Gastroesophageal sphincter (tissue), 4 donors: ENCODE results near the gene DCC. TPM values are rescaled to one million over a fixed set of nuclear protein-coding genes. Genes with fewer than 3 reads are reported as not detected.
"Not testable (repeated sequence)": the region's sequence is repeated elsewhere in the genome, so short reads cannot be mapped to it uniquely, and the experiment has no call there.

ENCODE experiments used
- ATAC-seq: fragments of 150-250 bp; one replicate; pipeline ENCODE4 v1.9.1; 2016; ENCODE audit warnings: mild to moderate bottlenecking, moderate library complexity
- H3K27ac ChIP-seq, 4 donors: fragments of 200-600 bp; sonication (generic) in 3 of 4; 1 replicate in 3 of 4; 2 replicates in 1 of 4; pipeline ENCODE4 v1.5.1; 2016 to 2019
- H3K27me3 ChIP-seq: fragments of 200-600 bp; sonication (generic); one replicate; pipeline ENCODE4 v1.5.1; 2019
- H3K36me3 ChIP-seq, 2 donors: fragments of 200-600 bp; sonication (generic); one replicate each; pipeline ENCODE4 v1.5.1; 2019; ENCODE audit warnings: control low read depth in 1 of 2
- H3K4me1 ChIP-seq, 3 donors: fragments of 200-600 bp; sonication (generic); 1 replicate in 2 of 3; 2 replicates in 1 of 3; pipeline ENCODE4 v1.5.1; 2016 to 2019; ENCODE audit warnings: control low read depth in 2 of 3
- H3K4me3 ChIP-seq, 2 donors: fragments of 200-600 bp; sonication (generic); one replicate each; pipeline ENCODE4 v1.5.1; 2019; ENCODE audit warnings: mild to moderate bottlenecking in 1 of 2, moderate library complexity in 1 of 2
- H3K9me3 ChIP-seq, 3 donors: fragments of 200-600 bp; sonication (generic); one replicate each; pipeline ENCODE4 v1.5.1; 2017 to 2019; ENCODE audit warnings: control low read depth in 2 of 3
- EP300 ChIP-seq: sonication (generic); formaldehyde crosslinking; IDR thresholded peaks from one replicate; pipeline ENCODE4 v1.6.1; 2017; ENCODE audit warnings: antibody characterized with exemption, mild to moderate bottlenecking
- POLR2A ChIP-seq, 2 donors: fragments of 450-650 bp; IDR thresholded peaks; one replicate each; pipeline ENCODE4 v1.6.1; 2017; ENCODE audit warnings: antibody characterized with exemption in 2 of 2, mild to moderate bottlenecking in 2 of 2, moderate library complexity in 1 of 2
- POLR2AphosphoS5 ChIP-seq: sonication (generic); formaldehyde crosslinking; IDR thresholded peaks from one replicate; pipeline ENCODE4 v1.6.1; 2017; ENCODE audit warnings: antibody characterized with exemption
- WGBS, 2 donors: methylation state at CpG; one replicate each; pipeline ENCODE4 v1.1.5; 2018; ENCODE audit warnings: low coverage in 1 of 2; 5-methylcytosine and 5-hydroxymethylcytosine counted together
- total RNA-seq, 4 donors: library from RNA; depleted of rRNA; stranded (reverse); fragments of >200 nt; gene quantifications; one replicate each; pipeline ENCODE4 v1.1.0, GENCODE V29; 2016
- TF ChIP-seq, protein P1 (sequence below), 4 experiments: fragments of 200-600 bp in 2 of 4; fragments of 450-650 bp in 2 of 4; sonication (generic) in 1 of 4; IDR thresholded peaks; one replicate each; pipeline ENCODE4 v1.5.1; 2017 to 2019; ENCODE audit warnings: antibody characterized with exemption in 4 of 4, mild to moderate bottlenecking in 2 of 4, moderate library complexity in 2 of 4

DCC gene
- total RNA-seq, 4 donors from 2014 or later: 0.13 to 0.54 (median 0.47) TPM; not detected in 1

DNA sequence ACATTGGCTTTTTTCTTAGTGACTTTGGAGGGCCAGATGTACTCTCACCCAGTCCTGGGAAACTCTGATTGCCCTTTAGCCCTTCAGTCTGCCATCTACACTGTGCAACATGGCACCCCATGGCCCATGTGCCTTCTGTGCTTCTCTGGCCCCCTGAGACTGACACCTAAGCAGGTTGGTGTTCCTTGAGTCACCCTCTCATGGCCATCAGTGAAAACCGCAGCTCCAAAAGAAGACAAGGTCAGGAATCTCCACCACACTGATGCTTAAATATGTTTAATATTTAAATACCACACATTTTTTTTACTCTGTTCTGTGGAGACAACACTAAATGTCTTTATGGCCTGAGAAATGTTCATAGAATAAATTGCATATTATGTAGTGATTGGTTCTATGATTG, 23.9 kb downstream of the DCC start:
- WGBS, 2 donors: 100% methylated on average over 1 of the region's 1 CpG
- ATAC-seq: no peak
- H3K27me3 ChIP-seq: no peaks in the 10 kb centered on the region
- TF ChIP-seq, protein P1, sequence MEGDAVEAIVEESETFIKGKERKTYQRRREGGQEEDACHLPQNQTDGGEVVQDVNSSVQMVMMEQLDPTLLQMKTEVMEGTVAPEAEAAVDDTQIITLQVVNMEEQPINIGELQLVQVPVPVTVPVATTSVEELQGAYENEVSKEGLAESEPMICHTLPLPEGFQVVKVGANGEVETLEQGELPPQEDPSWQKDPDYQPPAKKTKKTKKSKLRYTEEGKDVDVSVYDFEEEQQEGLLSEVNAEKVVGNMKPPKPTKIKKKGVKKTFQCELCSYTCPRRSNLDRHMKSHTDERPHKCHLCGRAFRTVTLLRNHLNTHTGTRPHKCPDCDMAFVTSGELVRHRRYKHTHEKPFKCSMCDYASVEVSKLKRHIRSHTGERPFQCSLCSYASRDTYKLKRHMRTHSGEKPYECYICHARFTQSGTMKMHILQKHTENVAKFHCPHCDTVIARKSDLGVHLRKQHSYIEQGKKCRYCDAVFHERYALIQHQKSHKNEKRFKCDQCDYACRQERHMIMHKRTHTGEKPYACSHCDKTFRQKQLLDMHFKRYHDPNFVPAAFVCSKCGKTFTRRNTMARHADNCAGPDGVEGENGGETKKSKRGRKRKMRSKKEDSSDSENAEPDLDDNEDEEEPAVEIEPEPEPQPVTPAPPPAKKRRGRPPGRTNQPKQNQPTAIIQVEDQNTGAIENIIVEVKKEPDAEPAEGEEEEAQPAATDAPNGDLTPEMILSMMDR (IDR thresholded peaks at IDR 0.05): no peak
- TF ChIP-seq EP300 (no peak), POLR2A (IDR thresholded peaks at IDR 0.05) (no peak), POLR2AphosphoS5 (no peak)
- H3K27ac ChIP-seq: no peak overlapping the region
- no peaks in the 10 kb centered on the region for H3K4me1 ChIP-seq
- H3K9me3 ChIP-seq: no peaks in the 10 kb centered on the region
- no peaks in the 10 kb centered on the region for H3K36me3 ChIP-seq
- H3K4me3 ChIP-seq: no peak overlapping the region

DNA sequence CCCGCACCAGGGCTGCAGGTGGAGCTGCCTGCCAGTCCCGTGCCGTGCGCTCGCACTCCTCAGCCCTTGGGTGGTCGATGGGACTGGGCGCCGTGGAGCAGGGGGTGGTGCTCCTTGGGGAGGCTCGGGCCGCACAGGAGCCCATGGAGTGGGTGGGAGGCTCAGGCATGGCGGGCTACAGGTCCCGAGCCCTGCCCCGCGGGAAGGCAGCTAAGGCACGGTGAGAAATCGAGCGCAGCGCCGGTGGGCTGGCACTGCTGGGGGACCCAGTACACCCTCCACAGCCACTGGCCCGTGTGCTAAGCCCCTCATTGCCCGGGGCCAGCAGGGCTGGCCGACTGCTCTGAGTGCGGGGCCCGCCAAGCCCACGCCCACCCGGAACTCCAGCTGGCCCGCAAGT, 26.9 kb downstream of the DCC start:
- no CpG with 5 or more reads among the region's 27 CpGs for WGBS, 2 donors
- not testable (repeated sequence) for H3K27ac ChIP-seq, H3K36me3 ChIP-seq, H3K4me3 ChIP-seq, H3K4me1 ChIP-seq, H3K9me3 ChIP-seq, ATAC-seq, H3K27me3 ChIP-seq

DNA sequence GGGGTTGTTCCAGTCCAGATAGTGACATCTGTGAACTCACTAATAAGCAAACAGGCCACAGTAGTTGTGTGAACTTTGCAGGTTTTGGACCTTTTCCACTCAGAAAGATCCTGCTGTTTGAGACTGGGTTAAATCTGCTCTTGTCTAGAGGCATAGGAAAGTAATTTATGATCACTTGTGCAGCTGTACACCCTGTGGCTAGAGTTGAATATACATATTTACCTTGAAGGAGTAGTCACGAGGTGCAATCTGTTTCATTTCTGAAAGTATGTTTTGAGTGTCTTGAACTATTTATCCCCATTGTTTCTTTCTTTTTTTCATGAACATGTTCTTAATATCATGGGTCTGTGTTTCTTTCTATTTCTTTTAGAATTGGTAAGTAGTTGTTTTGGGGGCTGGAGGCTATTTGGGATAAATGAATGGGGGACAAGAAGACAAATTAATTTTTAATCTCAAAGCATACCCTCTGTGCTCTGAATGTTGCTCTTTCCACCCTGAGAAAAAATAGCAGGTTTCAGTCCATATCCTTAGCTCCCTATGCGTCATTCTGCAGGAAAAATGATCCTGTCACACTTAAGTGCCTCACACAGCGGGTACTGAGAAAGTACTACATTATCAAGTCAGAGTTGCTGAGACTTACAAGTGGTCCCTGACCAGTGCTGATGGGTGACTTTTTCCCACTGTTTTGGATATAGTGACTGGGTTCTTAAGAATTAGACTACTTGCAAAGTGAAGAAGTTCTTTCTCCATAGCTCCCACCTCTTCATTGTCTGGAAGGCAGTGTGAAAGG, 28.2 kb downstream of the DCC start:
- TF ChIP-seq, protein P1 (IDR thresholded peaks at IDR 0.05): no peak
- TF ChIP-seq POLR2AphosphoS5 (no peak), EP300 (no peak), POLR2A (IDR thresholded peaks at IDR 0.05) (no peak)
- Histone ChIP-seq H3K27ac (no peak overlapping the region), H3K4me3 (no peak overlapping the region), H3K4me1 (no peaks in the 10 kb centered on the region), H3K9me3 (no peaks in the 10 kb centered on the region), H3K36me3 (no peaks in the 10 kb centered on the region), H3K27me3 (no peaks in the 10 kb centered on the region)
- no peak for ATAC-seq
- 47 to 50% methylated on average over 1 to 3 of the region's 3 CpGs for WGBS, 2 donors

DNA sequence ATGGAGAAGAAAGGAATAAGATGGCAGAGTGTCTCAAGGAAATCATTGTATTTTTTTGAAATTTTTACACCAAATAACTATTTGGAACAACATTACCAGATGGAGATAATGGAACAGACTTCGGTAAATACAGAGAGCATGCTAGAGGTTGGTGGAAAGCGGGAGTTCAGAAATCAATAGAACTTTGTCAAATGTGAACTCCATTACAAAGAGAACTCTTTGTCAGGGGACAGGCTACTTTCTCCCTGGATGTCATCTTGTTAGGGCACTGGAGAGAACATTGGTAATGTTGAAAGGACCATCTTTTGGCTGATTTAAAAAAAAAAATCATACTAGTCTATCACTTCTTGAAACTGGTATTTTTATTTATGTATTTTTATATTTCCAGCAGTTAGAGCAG, 30.8 kb downstream of the DCC start:
- Histone ChIP-seq H3K27ac (no peak overlapping the region), H3K4me3 (no peak overlapping the region), H3K9me3 (no peaks in the 10 kb centered on the region), H3K36me3 (no peaks in the 10 kb centered on the region), H3K27me3 (no peaks in the 10 kb centered on the region), H3K4me1 (no peaks in the 10 kb centered on the region)
- 68 to 80% methylated on average over 2 of the region's 2 CpGs for WGBS, 2 donors
- no peak for ATAC-seq
- TF ChIP-seq, protein P1 (IDR thresholded peaks at IDR 0.05): no peak

DNA sequence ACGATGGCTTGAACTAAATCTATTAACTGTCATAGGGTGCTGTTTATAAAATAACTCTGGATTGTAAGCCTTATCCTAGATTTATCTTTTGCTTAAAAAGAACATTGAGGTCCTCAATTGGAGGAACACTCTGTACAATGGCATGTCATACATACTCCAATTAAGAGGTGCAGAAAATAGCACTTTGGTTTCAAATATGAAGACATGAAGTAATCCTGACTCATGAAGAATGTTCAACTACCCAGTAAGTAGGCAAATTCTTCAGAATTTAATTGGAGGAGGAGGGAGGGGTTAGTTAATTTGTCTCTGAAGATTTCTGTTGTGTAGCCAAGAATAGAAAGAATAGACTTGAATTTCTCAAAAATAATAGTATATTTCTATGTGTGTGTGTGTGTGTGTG, 36.1 kb downstream of the DCC start:
- TF ChIP-seq POLR2AphosphoS5: no peak
- TF ChIP-seq, protein P1 (IDR thresholded peaks at IDR 0.05): no peak
- no peak for TF ChIP-seq EP300
- no peak for TF ChIP-seq POLR2A (IDR thresholded peaks at IDR 0.05)
- no peak for ATAC-seq
- WGBS, 2 donors: 28 to 50% methylated on average over 1 of the region's 1 CpG
- Histone ChIP-seq H3K27ac (no peak overlapping the region), H3K27me3 (no peaks in the 10 kb centered on the region), H3K4me3 (no peak overlapping the region), H3K9me3 (no peaks in the 10 kb centered on the region), H3K36me3 (no peaks in the 10 kb centered on the region), H3K4me1 (no peaks in the 10 kb centered on the region)
